Astrocyte (in vitro differentiated cells and primary cell): ENCODE measurements around the gene GNL2. TPM values are rescaled to one million over a fixed set of nuclear protein-coding genes. Genes with fewer than 3 reads are reported as not detected.
A peak's percentile ranks its signal among the peaks of the same experiment; 100 is the strongest.

Experiments used
- DNase-seq: peaks from one replicate; pipeline ENCODE4 v3.0.0-alpha.2; 2010; ENCODE audit warnings: low read depth
- FAIRE-seq: peaks from 2 replicates; lab custom pipeline; 2011; peaks lifted over from hg19 to GRCh38; lab: Jason Lieb, UNC
- H2AFZ ChIP-seq: 2 replicates; pipeline ENCODE4 v1.6.0; 2012; ENCODE audit warnings: low read depth, low read length, inconsistent platforms
- H3K27ac ChIP-seq: 2 replicates; pipeline ENCODE4 v1.5.1; 2011; ENCODE audit warnings: low read depth, low read length, inconsistent platforms
- H3K27me3 ChIP-seq: 2 replicates; pipeline ENCODE4 v1.6.0; 2011; ENCODE audit warnings: low read length, inconsistent platforms; ENCODE audit not compliant: insufficient read depth
- H3K36me3 ChIP-seq: 2 replicates; pipeline ENCODE4 v1.5.1; 2011; ENCODE audit warnings: low read length, inconsistent platforms; ENCODE audit not compliant: insufficient read depth
- H3K4me1 ChIP-seq: 2 replicates; pipeline ENCODE4 v1.5.1; 2011; ENCODE audit warnings: low read length, inconsistent platforms; ENCODE audit not compliant: insufficient read depth
- H3K4me2 ChIP-seq: 2 replicates; pipeline ENCODE4 v1.6.0; 2012; ENCODE audit warnings: low read length, inconsistent platforms
- H3K4me3 ChIP-seq: 2 replicates; pipeline ENCODE4 v1.5.1; 2011; ENCODE audit warnings: low read depth, mild to moderate bottlenecking, low read length, inconsistent platforms; ENCODE audit not compliant: insufficient read depth
- H3K79me2 ChIP-seq: 2 replicates; pipeline ENCODE4 v1.6.0; 2012; ENCODE audit warnings: mild to moderate bottlenecking, low read length, inconsistent platforms; ENCODE audit not compliant: insufficient read depth
- H3K9ac ChIP-seq: 2 replicates; pipeline ENCODE4 v1.6.0; 2012; ENCODE audit warnings: mild to moderate bottlenecking, low read length, inconsistent platforms
- H3K9me3 ChIP-seq: 2 replicates; pipeline ENCODE4 v1.5.1; 2012; ENCODE audit warnings: low read depth, mild to moderate bottlenecking, low read length, inconsistent platforms; ENCODE audit not compliant: insufficient read depth
- H4K20me1 ChIP-seq: 2 replicates; pipeline ENCODE4 v1.6.0; 2012; ENCODE audit warnings: low read length, inconsistent platforms; ENCODE audit not compliant: insufficient read depth
- H3K27ac Mint-ChIP-seq: one replicate; pipeline ENCODE4 v1.8.0; 2021; ENCODE audit warnings: mild to moderate bottlenecking, mixed read lengths; ENCODE audit not compliant: unreplicated experiment
- H3K27me3 Mint-ChIP-seq: one replicate; pipeline ENCODE4 v1.8.0; 2021; ENCODE audit warnings: low read depth, mixed read lengths; ENCODE audit not compliant: unreplicated experiment
- H3K36me3 Mint-ChIP-seq: one replicate; pipeline ENCODE4 v1.8.0; 2021; ENCODE audit warnings: low read depth, mixed read lengths; ENCODE audit not compliant: unreplicated experiment
- H3K4me1 Mint-ChIP-seq: one replicate; pipeline ENCODE4 v1.8.0; 2021; ENCODE audit warnings: low read depth, mixed read lengths; ENCODE audit not compliant: unreplicated experiment
- H3K4me3 Mint-ChIP-seq: one replicate; pipeline ENCODE4 v1.8.0; 2021; ENCODE audit warnings: mild to moderate bottlenecking, moderate library complexity, mixed read lengths; ENCODE audit not compliant: unreplicated experiment
- H3K9me3 Mint-ChIP-seq: one replicate; pipeline ENCODE4 v1.8.0; 2021; ENCODE audit warnings: mild to moderate bottlenecking, mixed read lengths; ENCODE audit not compliant: unreplicated experiment
- EZH2 ChIP-seq: IDR thresholded peaks from 2 replicates; pipeline ENCODE4 v1.6.1; 2012; ENCODE audit warnings: mild to moderate bottlenecking, low read length, inconsistent platforms; ENCODE audit not compliant: insufficient read depth
- total RNA-seq: library from RNA; stranded (reverse); gene quantifications from 2 replicates; pipeline ENCODE4 v1.2.1, GENCODE V29; 2021
- TF ChIP-seq, protein P1 (sequence below): IDR thresholded peaks from 2 replicates; pipeline ENCODE4 v1.5.1; 2011; ENCODE audit warnings: low read depth, mild to moderate bottlenecking, inconsistent platforms, low read length, moderate library complexity; ENCODE audit not compliant: insufficient read depth

The GNL2 gene
- total RNA-seq, 1 donor from 2014 or later: 58.0 TPM

DNA sequence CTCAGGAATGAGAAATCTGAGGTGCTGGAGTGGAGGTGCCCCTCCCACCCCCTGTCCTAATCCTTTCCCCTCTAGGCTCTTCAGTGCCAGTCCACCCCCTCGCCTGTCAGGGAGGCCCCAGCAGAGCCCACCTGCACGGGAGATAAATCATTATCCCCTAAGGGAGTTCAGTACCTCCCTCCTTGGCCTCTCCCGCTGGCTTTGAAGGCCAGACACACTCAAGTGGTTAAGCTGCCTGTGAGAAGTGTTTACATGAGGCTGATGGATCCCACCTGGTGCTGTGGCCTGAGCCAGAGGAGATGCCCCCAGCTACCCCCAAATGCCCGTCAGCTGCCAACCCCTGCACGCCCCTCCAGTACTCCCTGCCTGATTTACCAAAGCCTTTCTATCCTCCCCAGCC lies 35.3 kb upstream of the GNL2 start:
- Mint-ChIP-seq H3K36me3 (no peaks in the 10 kb centered on the region), H3K4me3 (no peak overlapping the region), H3K9me3 (peaks cover 2% of the 10 kb centered on the region), H3K4me1 (no peaks in the 10 kb centered on the region), H3K27ac (no peak overlapping the region), H3K27me3 (peaks cover 80% of the 10 kb centered on the region)
- no peaks in the 10 kb centered on the region for H3K9me3 ChIP-seq
- DNase-seq (no peak), FAIRE-seq (no peak)
- no peak overlapping the region for H2AFZ ChIP-seq
- no peak overlapping the region for H3K4me3 ChIP-seq
- TF ChIP-seq EZH2: no peak
- TF ChIP-seq, protein P1, sequence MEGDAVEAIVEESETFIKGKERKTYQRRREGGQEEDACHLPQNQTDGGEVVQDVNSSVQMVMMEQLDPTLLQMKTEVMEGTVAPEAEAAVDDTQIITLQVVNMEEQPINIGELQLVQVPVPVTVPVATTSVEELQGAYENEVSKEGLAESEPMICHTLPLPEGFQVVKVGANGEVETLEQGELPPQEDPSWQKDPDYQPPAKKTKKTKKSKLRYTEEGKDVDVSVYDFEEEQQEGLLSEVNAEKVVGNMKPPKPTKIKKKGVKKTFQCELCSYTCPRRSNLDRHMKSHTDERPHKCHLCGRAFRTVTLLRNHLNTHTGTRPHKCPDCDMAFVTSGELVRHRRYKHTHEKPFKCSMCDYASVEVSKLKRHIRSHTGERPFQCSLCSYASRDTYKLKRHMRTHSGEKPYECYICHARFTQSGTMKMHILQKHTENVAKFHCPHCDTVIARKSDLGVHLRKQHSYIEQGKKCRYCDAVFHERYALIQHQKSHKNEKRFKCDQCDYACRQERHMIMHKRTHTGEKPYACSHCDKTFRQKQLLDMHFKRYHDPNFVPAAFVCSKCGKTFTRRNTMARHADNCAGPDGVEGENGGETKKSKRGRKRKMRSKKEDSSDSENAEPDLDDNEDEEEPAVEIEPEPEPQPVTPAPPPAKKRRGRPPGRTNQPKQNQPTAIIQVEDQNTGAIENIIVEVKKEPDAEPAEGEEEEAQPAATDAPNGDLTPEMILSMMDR: no peak
- peaks cover 4% of the 10 kb centered on the region for H4K20me1 ChIP-seq
- peaks cover 75% of the 10 kb centered on the region for H3K27me3 ChIP-seq
- no peak overlapping the region for H3K4me2 ChIP-seq
- H3K36me3 ChIP-seq: no peaks in the 10 kb centered on the region
- H3K79me2 ChIP-seq: no peaks in the 10 kb centered on the region
- no peak overlapping the region for H3K9ac ChIP-seq
- H3K4me1 ChIP-seq: no peaks in the 10 kb centered on the region
- no peak overlapping the region for H3K27ac ChIP-seq

DNA sequence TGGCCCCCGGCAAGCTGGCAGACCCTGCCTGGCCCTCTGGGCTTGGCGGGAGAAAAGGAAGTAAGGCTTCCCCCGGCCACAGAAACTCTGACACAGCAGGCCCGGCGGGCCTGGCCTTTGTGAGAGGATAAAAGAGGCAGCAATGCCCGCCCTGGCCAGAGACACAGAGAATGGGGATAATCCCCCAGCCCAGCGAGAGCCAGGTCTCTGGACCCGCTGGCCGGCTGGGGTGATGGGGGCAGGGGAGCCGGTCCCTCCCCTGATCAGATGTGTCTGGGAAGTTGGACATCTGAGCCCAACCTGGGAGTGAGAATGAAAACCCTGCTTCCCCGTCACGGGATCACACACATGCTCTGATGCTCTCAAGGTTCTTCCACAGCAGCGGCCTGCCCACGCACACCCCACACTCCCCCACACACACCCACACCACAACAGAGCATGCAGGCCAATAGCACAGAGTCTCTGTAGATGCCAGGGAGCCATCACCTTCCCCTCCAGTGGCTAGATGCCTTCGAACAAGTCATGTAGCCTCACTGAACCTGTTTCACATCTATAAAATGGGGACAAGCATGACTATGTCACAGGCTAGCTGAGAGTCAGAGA lies 34.8 kb upstream of the GNL2 start:
- H3K36me3 ChIP-seq: no peaks in the 10 kb centered on the region
- DNase-seq: no peak
- Mint-ChIP-seq H3K36me3 (peaks cover 2% of the 10 kb centered on the region), H3K27me3 (peaks cover 82% of the 10 kb centered on the region), H3K4me1 (no peaks in the 10 kb centered on the region), H3K9me3 (peaks cover 2% of the 10 kb centered on the region), H3K4me3 (no peak overlapping the region), H3K27ac (no peak overlapping the region)
- peaks cover 4% of the 10 kb centered on the region for H4K20me1 ChIP-seq
- H3K9me3 ChIP-seq: no peaks in the 10 kb centered on the region
- H3K4me1 ChIP-seq: no peaks in the 10 kb centered on the region
- TF ChIP-seq, protein P1: no peak
- peak; percentile 52 for TF ChIP-seq EZH2
- H3K4me3 ChIP-seq: no peak overlapping the region
- H2AFZ ChIP-seq: no peak overlapping the region
- peaks cover 70% of the 10 kb centered on the region for H3K27me3 ChIP-seq
- FAIRE-seq: no peak
- no peak overlapping the region for H3K27ac ChIP-seq
- no peak overlapping the region for H3K4me2 ChIP-seq
- H3K79me2 ChIP-seq: no peaks in the 10 kb centered on the region
- H3K9ac ChIP-seq: no peak overlapping the region

DNA sequence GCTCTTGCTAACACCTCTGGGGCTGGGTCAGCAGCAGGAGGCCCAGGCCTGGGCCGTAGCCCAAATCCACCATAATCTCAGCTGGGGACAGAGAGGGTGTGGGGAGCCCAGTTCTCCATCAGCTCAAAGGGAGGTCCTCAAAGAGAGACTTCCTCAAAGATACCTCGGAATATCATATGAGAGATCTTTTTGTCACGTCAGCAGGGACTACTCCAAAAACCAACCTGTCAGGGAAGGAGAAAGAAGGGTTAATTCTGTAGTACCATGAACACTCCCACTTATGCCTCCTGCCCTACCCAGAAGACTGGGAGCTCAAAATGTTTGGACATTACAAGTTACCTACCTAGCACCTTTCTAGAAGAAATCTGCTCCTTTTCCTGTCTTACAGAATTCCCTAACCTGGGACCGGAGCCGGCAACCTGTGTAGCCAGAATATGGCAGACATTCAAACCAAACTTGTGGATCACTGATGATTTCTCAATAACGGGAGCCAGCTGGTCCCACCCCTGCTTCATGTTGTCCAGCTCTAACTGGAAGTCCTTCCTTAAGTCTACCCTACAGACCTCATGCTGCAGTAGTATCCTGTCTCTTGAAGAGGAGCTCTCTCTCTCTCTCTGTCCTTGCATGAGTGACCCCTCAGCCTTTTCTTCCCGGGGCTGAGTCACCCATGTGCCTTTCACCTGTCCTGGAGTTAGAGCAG lies 34.1 kb upstream of the GNL2 start:
- Mint-ChIP-seq H3K4me1 (no peaks in the 10 kb centered on the region), H3K27ac (no peak overlapping the region), H3K4me3 (no peak overlapping the region), H3K27me3 (peaks cover 87% of the 10 kb centered on the region), H3K9me3 (peaks cover 2% of the 10 kb centered on the region), H3K36me3 (peaks cover 2% of the 10 kb centered on the region)
- Histone ChIP-seq H3K36me3 (no peaks in the 10 kb centered on the region), H3K27me3 (peaks cover 64% of the 10 kb centered on the region), H3K4me3 (no peak overlapping the region), H3K4me1 (no peaks in the 10 kb centered on the region), H3K79me2 (no peaks in the 10 kb centered on the region), H2AFZ (no peak overlapping the region), H3K27ac (no peak overlapping the region), H3K9me3 (no peaks in the 10 kb centered on the region), H3K4me2 (no peak overlapping the region), H4K20me1 (no peaks in the 10 kb centered on the region), H3K9ac (no peak overlapping the region)
- TF ChIP-seq EZH2: no peak
- TF ChIP-seq, protein P1: no peak
- no peak for FAIRE-seq
- DNase-seq: no peak
